Measurements from ENCODE around the gene CCND1.

GRCh38 chr11:69654660-69655478 is 13.9 kb downstream of the CCND1 start:
- TF ChIP-seq CTCF (IDR thresholded peaks at IDR 0.05) (no peak), POLR2A (IDR thresholded peaks at IDR 0.05) (no peak)
